ENCODE data around the gene CYYR1. TPM values are rescaled to one million over a fixed set of nuclear protein-coding genes. Genes with fewer than 3 reads are reported as not detected.

The CYYR1 gene
- total RNA-seq, 8 experiments from 2014 or later = 0.24 to 7.6 (median 4.6) TPM

DNA sequence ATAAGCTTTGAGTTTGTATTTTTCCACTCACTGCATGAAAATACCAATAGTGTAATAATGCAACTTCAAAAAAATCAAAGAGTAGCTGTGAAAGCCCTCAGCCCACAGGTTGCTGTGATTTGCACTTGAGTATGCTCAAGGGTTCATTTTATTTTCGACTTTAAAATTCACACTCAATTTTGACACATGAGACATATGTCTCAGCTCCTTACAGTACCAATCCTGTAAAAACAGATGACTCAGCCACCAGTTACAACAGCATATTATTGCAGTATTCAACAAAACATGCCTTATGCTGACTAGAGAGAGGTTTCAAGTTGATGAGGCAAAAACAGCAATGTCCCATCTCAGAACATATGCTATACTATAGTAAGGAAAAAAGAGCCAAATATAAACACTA is 66.1 kb downstream of the CYYR1 start:
- peak; percentile 73 to 99 (median 86) for ATAC-seq (replicated peaks in 6 of 8)
- Histone ChIP-seq H3K4me3 (no peak overlapping the region), H3K27ac (no peak overlapping the region), H3K4me1 (replicated peaks in 1 of 2) (peaks cover 6 to 16% of the 10 kb centered on the region in 2 donors)
- in situ Hi-C loops (cut with MboI; ENCODE audit: low pct_unique_long_range_greater_than_20kb in 2 of 9, low sequenced_read_pairs in 9 of 9, unreplicated experiment in 9 of 9) = no loop called here
- 0 to 100% (median 61%) methylated on average over 1 of the region's 1 CpG; no CpG with 5 or more reads in 6 of the 10 experiments for WGBS, 10 experiments

DNA sequence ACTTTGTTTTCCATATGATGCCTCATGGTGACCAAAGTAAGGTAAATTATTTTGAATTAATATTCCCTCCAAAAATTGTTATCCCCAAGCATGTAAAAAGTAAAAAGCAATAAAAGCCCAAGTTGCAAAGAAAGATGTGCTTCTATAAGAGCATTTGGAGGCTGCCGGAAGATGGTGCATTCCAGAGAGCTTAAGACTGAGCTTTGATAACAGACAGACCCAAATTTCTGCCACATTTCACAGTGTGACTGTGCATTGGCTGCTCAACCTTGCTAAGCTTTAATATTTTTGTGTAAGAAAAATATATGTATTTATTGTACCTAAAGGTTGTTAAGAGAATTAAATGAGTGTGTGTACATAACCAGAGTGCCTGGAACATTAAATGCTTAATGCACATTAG is 67.9 kb downstream of the CYYR1 start:
- no peak for ATAC-seq (replicated peaks in 6 of 8)
- H3K27ac ChIP-seq = no peak overlapping the region
- H3K4me1 ChIP-seq (replicated peaks in 1 of 2) = peaks cover 6 to 16% of the 10 kb centered on the region in 2 donors
- in situ Hi-C loops (cut with MboI; ENCODE audit: low pct_unique_long_range_greater_than_20kb in 2 of 9, low sequenced_read_pairs in 9 of 9, unreplicated experiment in 9 of 9) = no loop called here
- whole genome bisulfite sequencing, 10 experiments = 88 to 100% (median 100%) methylated on average over 1 of the region's 1 CpG; no CpG with 5 or more reads in 3 of the 10 experiments
- H3K4me3 ChIP-seq = no peak overlapping the region

DNA sequence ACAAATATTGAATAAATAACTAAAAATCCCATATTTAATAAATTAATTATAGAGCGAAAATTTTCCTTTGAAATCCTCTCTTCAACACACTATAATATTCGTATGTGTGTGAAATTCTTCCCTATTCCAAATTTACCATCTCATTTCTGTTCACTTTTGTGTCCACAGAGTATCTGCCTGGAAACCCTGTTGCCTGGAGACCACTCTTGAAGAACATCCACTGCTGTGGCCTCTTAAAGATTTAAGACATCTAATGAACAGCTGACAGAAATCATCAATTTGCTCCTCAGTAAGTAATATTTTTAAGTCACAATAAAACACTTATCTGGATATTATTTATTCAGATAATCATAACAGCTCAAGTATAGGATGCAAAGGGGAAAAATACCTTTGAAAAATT is 69.7 kb downstream of the CYYR1 start:
- no peak overlapping the region for H3K4me3 ChIP-seq
- H3K27ac ChIP-seq = no peak overlapping the region
- H3K4me1 ChIP-seq (replicated peaks in 1 of 2) = peaks cover 6 to 16% of the 10 kb centered on the region in 2 donors
- peak in 1 of 8 experiments; percentile 61 for ATAC-seq (replicated peaks in 6 of 8)
- in situ Hi-C loops (cut with MboI; ENCODE audit: low pct_unique_long_range_greater_than_20kb in 2 of 9, low sequenced_read_pairs in 9 of 9, unreplicated experiment in 9 of 9) = no loop called here
- 0 to 59% (median 24%) methylated on average over 1 to 2 of the region's 2 CpGs for WGBS, 10 experiments

DNA sequence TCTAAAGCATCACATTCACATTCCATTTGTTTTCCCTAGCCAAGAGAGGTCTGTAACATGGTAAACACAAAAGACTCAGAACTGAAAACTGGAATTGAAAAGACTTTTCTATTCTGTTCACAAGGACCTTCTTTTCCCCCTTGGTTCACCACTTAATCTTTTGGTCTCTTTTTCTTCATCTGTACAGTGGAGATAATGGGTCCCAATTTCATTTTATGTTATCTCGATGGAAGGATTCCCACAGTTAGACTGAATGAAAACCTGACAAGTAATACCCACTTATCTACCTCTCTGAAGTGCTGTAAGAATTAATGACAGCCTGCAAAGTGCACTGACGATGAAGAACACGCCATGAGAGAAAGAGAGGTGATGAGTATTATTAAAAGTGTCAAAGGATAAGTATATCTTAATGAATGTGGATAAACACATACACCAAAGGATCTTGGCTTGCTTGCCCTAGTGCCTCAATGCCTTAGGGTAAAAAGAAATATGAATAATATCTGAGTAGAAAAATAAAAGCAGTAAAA is 71.5 kb downstream of the CYYR1 start:
- in situ Hi-C loops (cut with MboI; ENCODE audit: low pct_unique_long_range_greater_than_20kb in 2 of 9, low sequenced_read_pairs in 9 of 9, unreplicated experiment in 9 of 9) = no loop called here
- peaks cover 5 to 6% of the 10 kb centered on the region in 2 donors for H3K4me1 ChIP-seq (replicated peaks in 1 of 2)

DNA sequence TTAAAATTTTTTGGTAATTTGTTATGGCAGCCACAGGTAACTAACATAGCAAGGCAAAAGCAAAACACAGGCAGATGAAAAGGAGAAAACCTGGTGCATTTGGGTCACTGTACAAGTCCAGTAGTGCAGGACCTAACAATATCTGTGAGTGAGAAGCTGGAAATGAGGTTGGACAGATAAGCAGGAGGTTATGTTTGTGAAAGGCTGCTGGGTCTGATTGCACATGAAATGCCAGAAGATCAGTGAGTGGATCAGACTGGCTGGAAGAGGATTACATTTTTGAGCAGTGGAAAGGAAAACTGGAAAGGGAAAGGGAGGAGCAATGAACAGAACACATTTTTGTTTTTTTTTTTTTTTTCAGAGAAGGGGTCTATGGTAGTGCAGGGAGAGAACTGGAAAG is 73.6 kb downstream of the CYYR1 start:
- Histone ChIP-seq H3K4me3 (no peak overlapping the region), H3K27ac (no peak overlapping the region), H3K4me1 (replicated peaks in 1 of 2) (peaks cover 4 to 6% of the 10 kb centered on the region in 2 donors)
- in situ Hi-C loops (cut with MboI; ENCODE audit: low pct_unique_long_range_greater_than_20kb in 2 of 9, low sequenced_read_pairs in 9 of 9, unreplicated experiment in 9 of 9) = no loop called here
- ATAC-seq (replicated peaks in 6 of 8) = no peak

More for the DNA sequence above, 71.5 kb downstream of the CYYR1 start:
- Histone ChIP-seq H3K4me3 (no peak overlapping the region), H3K27ac (no peak overlapping the region)
- WGBS, 10 experiments = 49 to 100% (median 90%) methylated on average over 2 to 3 of the region's 3 CpGs; no CpG with 5 or more reads in 1 of the 10 experiments
- ATAC-seq (replicated peaks in 6 of 8) = no peak

DNA sequence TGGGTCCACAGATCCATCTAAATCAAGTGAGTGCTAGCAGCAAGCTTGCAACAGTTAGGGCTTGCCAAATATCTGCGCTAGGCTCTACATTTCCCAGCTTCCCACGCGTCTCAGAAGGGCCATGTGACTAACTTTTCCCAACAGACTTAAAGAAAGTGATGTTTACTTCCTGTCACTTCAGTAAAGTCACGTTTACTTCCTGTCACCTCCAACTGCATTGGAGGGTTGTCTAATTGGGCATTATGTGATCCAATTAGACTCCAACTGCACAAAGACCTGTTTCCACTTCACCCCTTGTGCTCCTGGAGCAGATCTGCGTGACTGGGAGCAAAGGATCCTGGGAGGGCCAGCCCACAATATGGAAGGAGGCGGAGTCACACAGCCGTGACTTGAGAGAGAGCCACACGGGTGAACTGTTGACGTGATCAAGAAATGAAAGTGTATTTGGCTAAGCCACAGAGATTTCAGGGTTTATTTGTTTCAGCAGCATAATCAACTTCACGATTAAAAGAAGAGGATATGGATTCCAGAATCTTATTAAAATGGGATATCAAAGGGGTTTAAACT is 77.7 kb downstream of the CYYR1 start:
- 63 to 100% (median 99%) methylated on average over 1 to 9 of the region's 10 CpGs for WGBS, 10 experiments
- no peak overlapping the region for H3K4me3 ChIP-seq
- H3K4me1 ChIP-seq (replicated peaks in 1 of 2) = no peaks in the 10 kb centered on the region
- H3K27ac ChIP-seq = no peak overlapping the region
- in situ Hi-C loops (cut with MboI; ENCODE audit: low pct_unique_long_range_greater_than_20kb in 2 of 9, low sequenced_read_pairs in 9 of 9, unreplicated experiment in 9 of 9) = no loop called here
- ATAC-seq (replicated peaks in 6 of 8) = no peak

DNA sequence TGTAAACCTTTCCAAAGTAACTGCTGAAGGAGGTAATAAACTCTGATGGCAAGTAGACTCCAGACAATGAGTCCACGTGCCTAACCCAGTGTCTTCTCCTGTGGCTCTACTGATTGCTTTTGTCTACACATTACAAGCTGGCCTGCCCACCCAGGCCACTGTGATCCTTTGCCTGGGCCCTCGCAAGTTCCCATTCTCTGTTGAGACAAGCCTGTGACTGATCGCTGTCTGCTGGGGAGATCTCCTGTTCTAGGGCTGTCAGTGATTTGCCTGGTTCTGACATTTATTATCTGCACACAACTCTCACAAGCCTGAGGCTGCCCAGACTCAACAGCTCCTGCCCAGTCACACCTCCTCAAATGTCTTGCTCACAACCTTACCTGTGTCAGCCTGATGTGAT is 81.4 kb downstream of the CYYR1 start:
- H3K4me1 ChIP-seq (replicated peaks in 1 of 2) = no peaks in the 10 kb centered on the region
- no peak overlapping the region for H3K27ac ChIP-seq
- peak in 1 of 8 experiments; percentile 35 for ATAC-seq (replicated peaks in 6 of 8)
- WGBS, 10 experiments = 42 to 86% (median 77%) methylated on average over 1 to 3 of the region's 3 CpGs; no CpG with 5 or more reads in 6 of the 10 experiments
- in situ Hi-C loops (cut with MboI; ENCODE audit: low pct_unique_long_range_greater_than_20kb in 2 of 9, low sequenced_read_pairs in 9 of 9, unreplicated experiment in 9 of 9) = no loop called here
- H3K4me3 ChIP-seq = no peak overlapping the region

DNA sequence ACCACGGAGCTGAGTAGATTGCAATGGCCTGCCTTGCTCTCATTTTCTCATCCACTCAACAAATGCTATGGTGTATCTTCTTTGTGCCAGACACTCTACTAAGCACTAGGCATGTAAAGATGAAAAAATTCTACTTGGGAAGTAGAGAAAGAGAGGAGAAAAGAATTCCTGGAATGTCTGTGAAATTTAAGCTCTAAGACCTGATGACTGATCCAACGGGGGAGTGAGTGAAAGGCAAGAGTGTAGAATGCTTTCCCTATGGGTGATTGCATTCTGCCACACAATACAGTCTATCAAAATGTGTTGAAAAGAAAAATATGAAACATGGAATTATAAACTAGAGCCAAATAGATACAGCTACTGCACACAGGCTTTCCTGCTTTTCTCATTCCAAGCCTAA is 82.3 kb downstream of the CYYR1 start:
- in situ Hi-C loops (cut with MboI; ENCODE audit: low pct_unique_long_range_greater_than_20kb in 2 of 9, low sequenced_read_pairs in 9 of 9, unreplicated experiment in 9 of 9) = no loop called here
- Histone ChIP-seq H3K27ac (no peak overlapping the region), H3K4me3 (no peak overlapping the region), H3K4me1 (replicated peaks in 1 of 2) (no peaks in the 10 kb centered on the region)
- WGBS, 10 experiments = 0 to 85% (median 60%) methylated on average over 1 to 2 of the region's 2 CpGs; no CpG with 5 or more reads in 1 of the 10 experiments
- peak in 1 of 8 experiments; percentile 11 for ATAC-seq (replicated peaks in 6 of 8)

DNA sequence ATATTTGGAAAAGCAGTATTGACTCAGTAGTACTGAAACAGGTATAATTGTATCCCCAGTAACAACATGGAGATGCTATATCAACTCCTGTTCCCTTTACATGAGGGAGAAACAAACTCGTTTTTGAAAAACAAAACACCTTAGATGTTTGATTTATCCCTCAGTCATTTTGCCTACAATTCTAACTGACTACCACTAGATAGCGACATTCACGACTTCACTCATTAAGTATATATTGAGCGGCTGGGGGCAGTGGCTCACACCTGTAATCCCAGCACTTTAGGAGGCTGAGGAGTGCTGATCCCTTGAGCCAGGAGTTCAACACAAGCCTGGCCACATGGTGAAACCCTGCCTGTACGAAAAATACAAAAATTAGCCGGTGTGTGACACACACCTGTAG is 83.3 kb downstream of the CYYR1 start:
- H3K4me3 ChIP-seq = no peak overlapping the region
- peaks cover 0 to 3% of the 10 kb centered on the region in 2 donors for H3K4me1 ChIP-seq (replicated peaks in 1 of 2)
- 74 to 100% (median 86%) methylated on average over 1 to 6 of the region's 6 CpGs; no CpG with 5 or more reads in 3 of the 10 experiments for WGBS, 10 experiments
- ATAC-seq (replicated peaks in 6 of 8) = no peak
- in situ Hi-C loops (cut with MboI; ENCODE audit: low pct_unique_long_range_greater_than_20kb in 2 of 9, low sequenced_read_pairs in 9 of 9, unreplicated experiment in 9 of 9) = no loop called here
- no peak overlapping the region for H3K27ac ChIP-seq

DNA sequence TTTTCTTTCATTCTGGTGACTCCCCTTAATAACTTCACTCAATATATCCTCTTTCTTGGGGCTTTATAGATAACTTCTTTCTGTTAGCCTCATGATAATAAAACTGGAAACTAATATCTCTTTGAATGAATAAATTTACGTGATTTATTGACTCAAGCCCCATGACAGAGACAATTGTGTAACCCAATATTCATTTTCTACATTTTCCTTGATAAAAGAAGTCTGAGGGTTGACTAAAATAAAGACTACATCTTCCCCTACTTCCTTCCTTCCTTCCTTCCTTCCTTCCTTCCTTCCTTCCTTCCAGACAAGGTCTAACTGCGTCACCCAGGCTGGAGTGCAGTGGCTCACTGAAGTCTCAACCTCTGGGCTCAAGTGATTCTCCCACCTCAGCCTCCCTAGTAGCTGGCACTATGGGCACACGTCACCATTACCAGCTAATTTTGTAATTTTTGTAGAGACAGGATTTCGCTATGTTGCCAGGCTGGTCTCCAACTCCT is 85.1 kb downstream of the CYYR1 start:
- no peak for ATAC-seq (replicated peaks in 6 of 8)
- WGBS, 10 experiments = 41 to 100% (median 92%) methylated on average over 1 to 3 of the region's 4 CpGs; no CpG with 5 or more reads in 3 of the 10 experiments

DNA sequence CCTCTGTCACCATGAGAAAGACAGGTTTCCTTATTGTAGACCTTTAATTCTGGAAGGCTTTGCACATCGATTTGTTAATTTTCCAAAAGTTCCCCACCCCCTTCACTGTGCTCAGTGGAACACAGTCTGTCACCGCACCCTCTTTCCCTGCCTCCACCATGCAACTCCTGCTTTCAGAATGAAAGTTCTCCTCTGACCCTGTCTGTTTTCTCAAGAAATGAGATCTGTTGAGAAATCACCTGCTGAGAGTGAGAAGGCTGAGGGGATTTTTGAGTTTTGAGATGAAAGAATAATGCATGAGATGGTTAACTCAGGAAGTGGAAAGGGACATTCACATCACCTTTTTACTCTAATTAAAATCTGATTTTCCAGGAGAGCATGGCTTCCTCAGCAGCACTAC is 99.6 kb downstream of the CYYR1 start:
- 71 to 100% (median 100%) methylated on average over 1 to 2 of the region's 2 CpGs; no CpG with 5 or more reads in 3 of the 10 experiments for WGBS, 10 experiments
- in situ Hi-C loops (cut with MboI; ENCODE audit: low pct_unique_long_range_greater_than_20kb in 2 of 9, low sequenced_read_pairs in 9 of 9, unreplicated experiment in 9 of 9) = no loop called here
- Histone ChIP-seq H3K4me3 (no peak overlapping the region), H3K27ac (no peak overlapping the region), H3K4me1 (replicated peaks in 1 of 2) (peaks cover 7 to 9% of the 10 kb centered on the region in 2 donors)
- no peak for ATAC-seq (replicated peaks in 6 of 8)

More for the DNA sequence above, 85.1 kb downstream of the CYYR1 start:
- H3K4me3 ChIP-seq = no peak overlapping the region
- peaks cover 0 to 3% of the 10 kb centered on the region in 2 donors for H3K4me1 ChIP-seq (replicated peaks in 1 of 2)
- in situ Hi-C loops (cut with MboI; ENCODE audit: low pct_unique_long_range_greater_than_20kb in 2 of 9, low sequenced_read_pairs in 9 of 9, unreplicated experiment in 9 of 9) = no loop called here
- no peak overlapping the region for H3K27ac ChIP-seq

DNA sequence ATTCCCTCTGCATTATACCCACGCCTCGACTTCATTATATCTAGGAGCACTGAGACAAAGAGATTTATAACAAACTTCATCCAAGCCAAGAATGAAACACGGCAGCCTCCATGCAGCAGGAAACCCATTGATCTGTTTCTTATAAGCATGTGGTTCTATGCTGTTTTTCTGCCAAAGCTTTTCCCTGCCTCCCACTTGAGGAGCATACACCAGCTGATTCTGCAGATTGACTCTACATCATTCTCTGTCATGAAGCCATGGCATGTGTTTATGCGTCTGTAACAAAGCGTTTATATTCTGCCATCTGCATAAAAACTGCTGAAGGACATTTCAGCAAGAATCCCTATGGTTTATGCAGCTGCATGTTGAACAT is 102.0 kb downstream of the CYYR1 start:
- WGBS, 10 experiments = 0 to 89% (median 67%) methylated on average over 1 to 4 of the region's 5 CpGs; no CpG with 5 or more reads in 1 of the 10 experiments
- in situ Hi-C loops (cut with MboI; ENCODE audit: low pct_unique_long_range_greater_than_20kb in 2 of 9, low sequenced_read_pairs in 9 of 9, unreplicated experiment in 9 of 9) = no loop called here
- peak in 6 of 8 experiments; percentile 15 to 71 (median 50) for ATAC-seq (replicated peaks in 6 of 8)

DNA sequence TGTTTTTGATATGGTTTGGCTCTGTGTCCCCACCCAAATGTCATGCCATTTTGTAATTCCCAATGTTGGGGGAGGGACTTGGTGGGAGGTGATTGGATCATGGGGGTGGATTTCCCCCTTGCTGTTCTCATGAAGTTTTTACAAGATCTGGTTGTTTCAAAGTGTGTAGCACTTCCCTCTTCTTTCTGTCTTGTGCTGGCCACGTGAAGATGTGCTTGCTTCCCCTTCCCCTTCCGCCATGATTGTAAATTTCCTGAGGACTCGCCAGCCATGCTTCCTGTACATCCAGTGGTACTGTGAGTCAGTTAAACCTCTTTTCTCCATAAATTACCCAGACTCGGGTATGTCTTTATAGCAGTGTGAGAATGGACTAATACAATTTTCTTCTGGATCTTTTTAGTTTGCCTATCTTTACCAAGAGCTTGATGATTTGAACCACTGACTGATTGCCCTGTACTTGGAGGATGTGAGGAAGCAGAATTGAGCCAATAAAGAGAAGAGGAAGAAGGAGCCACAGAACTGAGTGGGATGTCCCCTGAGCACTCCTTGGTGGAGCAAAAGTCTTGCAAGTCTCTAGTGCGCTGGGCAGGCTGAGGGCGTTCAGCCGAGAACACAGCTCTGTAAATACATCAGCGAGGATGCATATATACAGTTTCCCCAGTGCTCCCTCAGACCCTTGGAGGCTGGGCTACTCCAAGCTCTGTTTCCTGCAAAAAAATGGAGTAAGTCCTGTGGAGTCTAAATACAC is 102.6 kb downstream of the CYYR1 start:
- Histone ChIP-seq H3K27ac (no peak overlapping the region), H3K4me3 (no peak overlapping the region), H3K4me1 (replicated peaks in 1 of 2) (peaks cover 7 to 9% of the 10 kb centered on the region in 2 donors)
- ATAC-seq (replicated peaks in 6 of 8) = peak in 5 of 8 experiments; percentile 3 to 36 (median 17)
- in situ Hi-C loops (cut with MboI; ENCODE audit: low pct_unique_long_range_greater_than_20kb in 2 of 9, low sequenced_read_pairs in 9 of 9, unreplicated experiment in 9 of 9) = no loop called here
- 17 to 100% (median 90%) methylated on average over 1 to 6 of the region's 8 CpGs; no CpG with 5 or more reads in 2 of the 10 experiments for WGBS, 10 experiments

More for the DNA sequence above, 102.0 kb downstream of the CYYR1 start:
- H3K4me3 ChIP-seq = no peak overlapping the region
- no peak overlapping the region for H3K27ac ChIP-seq
- H3K4me1 ChIP-seq (replicated peaks in 1 of 2) = peaks cover 7 to 9% of the 10 kb centered on the region in 2 donors
